GM23338 (cell line): Measurements from ENCODE around the gene LRIT1.
A peak's percentile ranks its signal among the peaks of the same experiment; 100 is the strongest.

Experiments used
- CREB1 ChIP-seq: fragments of 250-450 bp; sonication (Bioruptor Pico); IDR thresholded peaks from 2 replicates; pipeline ENCODE4 v1.5.0; 2020; ENCODE audit warnings: low read depth, mild to moderate bottlenecking, moderate library complexity
- CTCF ChIP-seq, 2 experiments: fragments of 200-600 bp in 1 of 2; sonication (generic) in 1 of 2; conservative IDR thresholded peaks; 2 replicates each; pipeline versions ENCODE4 v1.5.1 to v1.6.1; 2016 to 2017; ENCODE audit warnings: antibody characterized with exemption in 2 of 2, low read depth in 2 of 2, mild to moderate bottlenecking in 2 of 2, moderate library complexity in 1 of 2
- EZH2 ChIP-seq: fragments of 200-600 bp; sonication (generic); IDR thresholded peaks from one replicate; pipeline ENCODE4 v1.8.0; 2017; ENCODE audit warnings: antibody characterized with exemption, mild to moderate bottlenecking, low read depth; ENCODE audit not compliant: unreplicated experiment
- EZH2phosphoT487 ChIP-seq: fragments of 200-600 bp; sonication (generic); IDR thresholded peaks from one replicate; pipeline ENCODE4 v1.8.1; 2018; ENCODE audit warnings: antibody characterized with exemption; ENCODE audit not compliant: unreplicated experiment
- POLR2AphosphoS5 ChIP-seq: IDR thresholded peaks from 2 replicates; pipeline ENCODE4 v1.6.1; 2016; ENCODE audit warnings: antibody characterized with exemption, low read depth
- REST ChIP-seq: IDR thresholded peaks from one replicate; pipeline ENCODE4 v1.6.1; 2018; ENCODE audit warnings: antibody characterized with exemption; ENCODE audit not compliant: unreplicated experiment
- ZNF114 ChIP-seq: fragments of 250-450 bp; sonication (Bioruptor Pico); IDR thresholded peaks from 2 replicates; pipeline ENCODE4 v1.5.0; 2020; ENCODE audit warnings: mild to moderate bottlenecking, moderate library complexity
- ZNF331 ChIP-seq: fragments of 250-450 bp; sonication (Bioruptor Pico); IDR thresholded peaks from 2 replicates; pipeline ENCODE4 v1.5.0; 2020; ENCODE audit warnings: low read depth, mild to moderate bottlenecking, moderate library complexity

GRCh38 chr10:84237199-84238051, 3.9 kb downstream of the LRIT1 start:
- TF ChIP-seq POLR2AphosphoS5: no peak
- peak; percentile 67 to 87 for TF ChIP-seq CTCF (conservative IDR thresholded peaks at IDR 0.05; ENCODE audit: low read depth in 2 of 2)
- TF ChIP-seq EZH2: no peak
- TF ChIP-seq EZH2phosphoT487: no peak
- no peak for TF ChIP-seq REST
- no peak for TF ChIP-seq CREB1 (CRISPR knock-in tag)
- no peak for TF ChIP-seq ZNF114 (CRISPR knock-in tag)
- TF ChIP-seq ZNF331 (CRISPR knock-in tag): no peak
